GM12865 (cell line): ENCODE measurements around the gene SETD2.

Experiments used
- DNase-seq: peaks from one replicate; pipeline ENCODE4 v3.0.0; 2010; ENCODE audit warnings: low read depth
- H3K4me3 ChIP-seq: 2 replicates; pipeline ENCODE4 v1.5.1; 2011; ENCODE audit warnings: mild to moderate bottlenecking, low read depth, low read length, control low read depth
- TF ChIP-seq, protein P1 (sequence below): IDR thresholded peaks from 2 replicates; pipeline ENCODE4 v1.5.1; 2011; ENCODE audit warnings: low read length, control low read depth, low read depth, inconsistent platforms; ENCODE audit not compliant: insufficient read depth; ENCODE audit errors: missing control alignments

SETD2 gene

DNA sequence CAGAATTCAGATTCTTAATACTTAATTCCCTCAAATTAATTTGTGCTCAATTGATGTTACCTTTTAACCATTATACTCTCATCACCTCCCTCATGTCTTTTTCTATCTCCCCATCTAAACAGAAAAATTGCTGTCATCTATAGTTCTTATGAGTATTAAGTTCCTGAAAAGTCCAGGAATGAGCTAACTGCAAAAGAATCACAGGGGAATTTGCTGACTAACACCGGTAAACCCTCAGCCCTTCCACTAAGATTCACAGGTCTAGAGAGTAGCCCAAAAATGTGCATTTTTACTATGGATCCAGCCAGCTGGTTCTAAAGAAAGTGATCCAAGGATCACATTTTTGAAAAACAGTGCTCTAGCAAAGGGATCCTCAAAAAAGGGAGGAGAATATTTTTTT, 67.0 kb downstream of the SETD2 start:
- DNase-seq, result no peak
- H3K4me3 ChIP-seq, result no peak overlapping the region
- TF ChIP-seq, protein P1, sequence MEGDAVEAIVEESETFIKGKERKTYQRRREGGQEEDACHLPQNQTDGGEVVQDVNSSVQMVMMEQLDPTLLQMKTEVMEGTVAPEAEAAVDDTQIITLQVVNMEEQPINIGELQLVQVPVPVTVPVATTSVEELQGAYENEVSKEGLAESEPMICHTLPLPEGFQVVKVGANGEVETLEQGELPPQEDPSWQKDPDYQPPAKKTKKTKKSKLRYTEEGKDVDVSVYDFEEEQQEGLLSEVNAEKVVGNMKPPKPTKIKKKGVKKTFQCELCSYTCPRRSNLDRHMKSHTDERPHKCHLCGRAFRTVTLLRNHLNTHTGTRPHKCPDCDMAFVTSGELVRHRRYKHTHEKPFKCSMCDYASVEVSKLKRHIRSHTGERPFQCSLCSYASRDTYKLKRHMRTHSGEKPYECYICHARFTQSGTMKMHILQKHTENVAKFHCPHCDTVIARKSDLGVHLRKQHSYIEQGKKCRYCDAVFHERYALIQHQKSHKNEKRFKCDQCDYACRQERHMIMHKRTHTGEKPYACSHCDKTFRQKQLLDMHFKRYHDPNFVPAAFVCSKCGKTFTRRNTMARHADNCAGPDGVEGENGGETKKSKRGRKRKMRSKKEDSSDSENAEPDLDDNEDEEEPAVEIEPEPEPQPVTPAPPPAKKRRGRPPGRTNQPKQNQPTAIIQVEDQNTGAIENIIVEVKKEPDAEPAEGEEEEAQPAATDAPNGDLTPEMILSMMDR, result no peak

DNA sequence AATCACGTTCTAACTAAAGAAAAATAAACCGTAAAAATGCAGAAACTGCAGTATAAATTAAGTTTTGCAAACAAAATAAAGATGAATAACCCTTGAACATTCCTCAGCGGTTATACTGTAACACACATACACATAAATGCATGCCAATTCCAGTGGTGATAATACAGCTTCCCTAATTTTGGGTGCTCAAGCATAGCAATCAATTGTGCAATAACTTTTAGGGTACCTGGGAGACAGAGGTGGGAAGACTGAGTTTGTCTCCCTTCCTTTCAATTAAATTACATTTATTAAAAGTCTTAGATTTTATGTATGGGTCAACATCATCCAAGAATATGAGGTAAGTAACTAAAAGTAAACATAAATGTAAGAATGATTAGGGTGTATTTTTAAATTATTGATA, 71.8 kb downstream of the SETD2 start:
- no peak for DNase-seq
- TF ChIP-seq, protein P1, result no peak
- no peak overlapping the region for H3K4me3 ChIP-seq

DNA sequence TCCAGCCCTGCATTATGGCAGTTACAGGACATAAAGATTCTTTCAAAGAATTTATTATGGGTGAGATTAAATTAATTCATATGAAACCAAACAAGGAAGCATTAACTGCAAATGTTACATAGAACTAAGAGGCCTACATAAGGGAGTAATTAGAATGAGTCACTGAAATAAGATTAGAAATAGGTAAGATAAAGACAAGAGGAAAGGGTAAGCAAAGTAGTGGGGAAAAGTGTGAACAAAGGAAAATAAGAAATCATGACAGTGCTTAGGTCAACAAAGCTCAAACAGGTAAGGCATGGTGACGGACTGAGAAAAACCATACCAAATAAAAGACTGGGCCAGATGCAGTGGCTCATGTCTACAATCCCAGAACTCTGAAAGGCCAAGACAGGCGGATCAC, 74.3 kb downstream of the SETD2 start:
- no peak for DNase-seq
- TF ChIP-seq, protein P1, result no peak
- H3K4me3 ChIP-seq, result no peak overlapping the region

DNA sequence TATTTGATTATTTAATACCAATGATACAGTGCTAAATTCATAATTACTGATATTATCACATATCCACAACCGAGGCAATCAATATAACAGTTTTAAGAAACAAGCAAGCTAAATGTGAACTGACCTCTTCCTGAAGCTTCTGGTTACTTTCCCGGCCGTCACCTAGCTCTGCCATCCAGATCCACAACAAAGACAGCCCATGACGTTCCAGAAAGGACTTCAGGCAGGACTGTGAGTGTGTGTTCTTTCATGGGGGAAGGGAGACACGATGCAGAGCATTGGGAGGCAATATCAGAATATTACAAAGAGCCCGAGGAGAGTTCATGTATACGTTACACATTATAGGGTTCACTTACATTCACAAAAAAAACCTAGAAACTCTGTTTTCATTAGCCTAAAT, 77.8 kb downstream of the SETD2 start:
- H3K4me3 ChIP-seq, result no peak overlapping the region
- TF ChIP-seq, protein P1, result no peak

DNA sequence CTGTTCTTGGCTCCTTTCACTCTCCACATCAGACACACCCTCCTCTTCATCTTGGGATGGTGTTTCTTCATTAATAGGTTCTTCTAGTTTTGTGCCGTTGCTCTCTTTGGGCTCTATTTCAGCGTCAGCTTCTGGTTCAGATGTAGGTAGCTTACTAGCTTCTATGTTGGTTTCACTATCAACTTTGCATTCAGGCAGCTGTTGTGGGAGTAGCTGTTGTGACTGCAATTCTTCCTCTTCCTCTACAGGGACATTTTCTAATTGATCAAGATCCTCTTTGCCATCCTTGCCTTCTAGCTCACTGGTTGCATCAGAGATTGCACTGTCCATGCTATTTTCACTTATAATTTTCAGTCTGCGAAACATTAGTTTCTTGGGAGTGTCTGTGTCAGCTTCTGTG, 80.1 kb downstream of the SETD2 start:
- no peak overlapping the region for H3K4me3 ChIP-seq
- peak; percentile 35 for DNase-seq
- TF ChIP-seq, protein P1, result no peak

More for the DNA sequence above, 77.8 kb downstream of the SETD2 start:
- DNase-seq, result no peak

DNA sequence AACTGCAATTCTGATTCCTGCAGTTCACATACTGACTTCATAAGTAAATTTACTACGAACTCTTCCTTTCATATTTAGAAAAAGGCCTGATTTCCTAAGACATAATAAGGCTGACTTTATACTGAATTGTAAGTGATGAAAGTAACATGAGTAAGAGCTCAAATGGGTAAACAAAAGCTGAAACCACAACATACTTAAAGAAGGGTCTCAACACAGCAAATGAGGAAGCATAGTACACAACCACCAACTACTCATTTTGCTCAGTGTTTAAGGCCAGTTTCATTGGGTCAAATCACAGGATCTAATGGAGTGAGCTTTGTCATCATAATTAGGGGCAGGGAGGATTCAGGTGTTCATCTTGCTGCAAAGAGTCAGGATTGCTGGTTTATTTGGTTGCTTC, 81.4 kb downstream of the SETD2 start:
- DNase-seq, result peak; percentile 31
- no peak overlapping the region for H3K4me3 ChIP-seq
- TF ChIP-seq, protein P1, result no peak

DNA sequence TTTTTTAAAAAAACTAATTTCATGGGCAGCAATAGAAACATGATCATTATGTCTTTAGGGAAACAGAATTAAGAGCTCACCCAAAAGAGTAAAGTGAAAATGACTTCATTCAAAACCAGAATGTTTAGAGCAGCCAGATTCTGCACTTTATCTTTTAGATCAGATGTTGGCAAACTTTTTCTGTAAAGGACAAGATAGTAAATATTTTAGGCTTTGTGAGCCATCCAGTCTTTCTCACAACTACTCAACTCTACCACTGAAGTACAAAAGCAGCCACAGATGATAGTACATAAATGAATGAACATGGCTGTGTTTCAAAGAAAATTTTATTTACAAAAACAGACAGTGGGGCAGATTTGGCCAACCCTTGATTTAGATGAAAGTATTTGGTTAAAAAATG, 84.5 kb downstream of the SETD2 start:
- TF ChIP-seq, protein P1, result no peak
- no peak overlapping the region for H3K4me3 ChIP-seq
- DNase-seq, result no peak
